Ovary (tissue), 3 donors: Measurements from ENCODE around the gene ABL1.

Source experiments
- EP300 ChIP-seq: sonication (generic); formaldehyde crosslinking; IDR thresholded peaks from one replicate; pipeline ENCODE4 v1.6.1; 2017; ENCODE audit warnings: antibody characterized with exemption
- POLR2A ChIP-seq: fragments of 450-650 bp; IDR thresholded peaks from one replicate; pipeline ENCODE4 v1.6.1; 2017; ENCODE audit warnings: antibody characterized with exemption, mild to moderate bottlenecking, moderate library complexity
- TF ChIP-seq, protein P1 (sequence below), 3 donors: fragments of 450-650 bp in 2 of 3; fragments of 200-600 bp in 1 of 3; IDR thresholded peaks; one replicate each; pipeline versions ENCODE4 v1.5.1 to v1.8.0; 2016 to 2022; ENCODE audit warnings: antibody characterized with exemption in 3 of 3, mild to moderate bottlenecking in 1 of 3
- donor health status: DM: no; HTN: no; CAD: no.

DNA sequence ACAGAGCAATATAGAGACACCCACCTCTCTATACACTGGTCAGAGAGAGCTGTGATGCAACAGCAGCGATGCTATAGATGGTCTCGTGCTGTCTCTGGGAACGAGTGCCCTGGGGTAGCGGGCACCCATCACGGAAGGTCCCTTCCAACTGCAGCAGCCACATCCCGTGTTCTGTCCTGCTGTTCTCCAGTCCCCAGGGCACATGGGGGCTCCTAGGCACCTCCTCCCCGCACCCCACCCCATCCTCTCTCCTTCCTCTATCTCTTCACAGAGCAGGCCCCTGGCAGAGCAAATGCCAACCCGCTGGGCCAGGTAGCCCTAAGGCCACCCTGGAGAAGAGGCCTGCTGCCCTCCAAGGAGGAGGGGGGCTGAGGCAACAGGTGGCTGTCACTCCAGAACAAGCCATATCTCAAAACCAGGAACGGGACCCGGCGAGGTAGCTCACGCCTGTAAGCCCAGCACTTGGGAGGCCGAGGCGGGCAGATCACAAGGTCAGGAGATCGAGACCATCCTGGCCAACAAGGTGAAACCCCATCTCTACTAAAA is 95.8 kb downstream of the ABL1 start:
- TF ChIP-seq POLR2A, result no peak
- TF ChIP-seq, protein P1, sequence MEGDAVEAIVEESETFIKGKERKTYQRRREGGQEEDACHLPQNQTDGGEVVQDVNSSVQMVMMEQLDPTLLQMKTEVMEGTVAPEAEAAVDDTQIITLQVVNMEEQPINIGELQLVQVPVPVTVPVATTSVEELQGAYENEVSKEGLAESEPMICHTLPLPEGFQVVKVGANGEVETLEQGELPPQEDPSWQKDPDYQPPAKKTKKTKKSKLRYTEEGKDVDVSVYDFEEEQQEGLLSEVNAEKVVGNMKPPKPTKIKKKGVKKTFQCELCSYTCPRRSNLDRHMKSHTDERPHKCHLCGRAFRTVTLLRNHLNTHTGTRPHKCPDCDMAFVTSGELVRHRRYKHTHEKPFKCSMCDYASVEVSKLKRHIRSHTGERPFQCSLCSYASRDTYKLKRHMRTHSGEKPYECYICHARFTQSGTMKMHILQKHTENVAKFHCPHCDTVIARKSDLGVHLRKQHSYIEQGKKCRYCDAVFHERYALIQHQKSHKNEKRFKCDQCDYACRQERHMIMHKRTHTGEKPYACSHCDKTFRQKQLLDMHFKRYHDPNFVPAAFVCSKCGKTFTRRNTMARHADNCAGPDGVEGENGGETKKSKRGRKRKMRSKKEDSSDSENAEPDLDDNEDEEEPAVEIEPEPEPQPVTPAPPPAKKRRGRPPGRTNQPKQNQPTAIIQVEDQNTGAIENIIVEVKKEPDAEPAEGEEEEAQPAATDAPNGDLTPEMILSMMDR (IDR thresholded peaks at IDR 0.05), result no peak
- no peak for TF ChIP-seq EP300
